Stimulated activated CD8-positive, alpha-beta memory T cell treated with anti-CD3 and anti-CD28 coated beads, Interleukin-7, amount 100 ng/mL, for 4 hours (primary cell): Measurements from ENCODE around the gene DAB2IP.

Experiments
- DNase-seq, 2 donors: peaks; one replicate each; pipeline ENCODE4 v3.0.0-alpha.2; 2020; ENCODE audit warnings: low read depth in 2 of 2

The DAB2IP gene

DNA sequence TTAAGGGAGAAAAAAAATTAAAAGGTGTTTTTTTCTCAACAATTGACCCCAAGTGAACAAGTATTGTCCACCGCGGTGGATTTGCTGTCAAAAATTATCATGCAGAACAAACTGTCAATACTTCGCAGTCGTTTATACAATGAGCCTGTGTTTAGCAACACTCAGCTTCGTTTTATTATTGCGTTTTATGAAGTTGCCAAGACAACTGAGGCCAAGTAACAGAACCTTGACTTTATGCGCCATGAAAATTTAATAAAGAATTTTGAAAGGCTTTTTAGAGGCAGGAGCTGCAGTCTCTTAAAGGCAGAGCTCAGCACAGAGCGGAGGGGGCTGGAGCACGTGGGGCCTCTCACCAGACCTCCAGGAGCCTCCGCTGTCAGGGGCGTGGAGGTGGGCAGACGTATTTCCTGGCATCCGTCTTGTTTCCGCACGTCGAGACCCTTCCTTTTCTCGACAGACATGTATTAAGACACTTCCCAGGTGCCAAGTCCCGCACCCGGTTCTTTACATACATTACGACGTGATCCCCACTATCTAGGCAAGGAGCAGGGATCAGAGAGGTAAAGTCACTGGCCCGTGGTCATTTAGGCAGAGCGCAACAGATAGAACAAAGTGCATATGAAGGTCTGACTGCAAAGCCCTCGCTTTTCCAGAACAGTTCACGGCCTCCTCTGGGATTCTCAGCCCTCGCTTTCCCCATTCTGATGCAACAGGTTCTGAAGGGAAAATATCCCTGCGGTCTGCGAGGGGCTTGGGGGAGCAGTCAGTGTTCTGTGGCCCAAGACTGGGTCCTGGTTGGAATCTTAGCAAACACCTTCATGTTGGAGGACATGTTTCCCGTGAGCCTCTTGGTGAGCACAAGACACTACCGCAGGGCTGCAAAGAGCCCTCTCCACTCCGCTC, 164.4 kb downstream of the DAB2IP start:
- DNase-seq: no peak

GRCh38 chr9:121816449-121816817, 165.0 kb downstream of the DAB2IP start:
- DNase-seq: no peak

DNA sequence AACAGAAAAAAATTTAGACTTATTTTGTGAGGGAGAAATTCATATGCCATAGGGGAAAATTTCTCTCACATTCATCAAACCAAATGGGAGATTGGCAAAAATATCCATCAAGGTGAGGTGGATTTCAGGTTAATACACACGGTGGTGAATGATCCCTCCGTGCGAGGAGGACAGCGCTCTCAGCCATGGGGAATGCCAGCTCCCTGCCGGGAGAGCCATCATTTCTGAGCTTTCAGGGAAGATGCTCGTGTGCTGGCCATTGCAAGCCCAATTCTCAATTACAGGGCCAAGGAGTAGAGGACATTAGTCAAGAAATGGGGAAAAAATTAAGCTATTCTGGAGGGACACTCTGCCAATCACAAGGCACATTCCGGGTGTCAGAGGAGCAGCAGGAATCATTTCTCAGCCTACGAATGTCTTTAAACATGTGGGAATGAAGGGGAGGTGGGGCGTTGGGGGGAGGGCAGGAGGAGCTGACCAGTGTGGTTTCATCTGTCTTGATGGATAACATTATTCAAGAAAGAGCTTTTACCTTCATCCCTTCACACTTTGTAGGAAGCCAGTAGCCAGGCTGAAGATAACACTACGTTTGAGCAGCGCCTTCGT, 165.5 kb downstream of the DAB2IP start:
- DNase-seq: no peak

- no peak for DNase-seq
Observed at GRCh38 chr9:121817476-121817875, 166.0 kb downstream of the DAB2IP start.

DNA sequence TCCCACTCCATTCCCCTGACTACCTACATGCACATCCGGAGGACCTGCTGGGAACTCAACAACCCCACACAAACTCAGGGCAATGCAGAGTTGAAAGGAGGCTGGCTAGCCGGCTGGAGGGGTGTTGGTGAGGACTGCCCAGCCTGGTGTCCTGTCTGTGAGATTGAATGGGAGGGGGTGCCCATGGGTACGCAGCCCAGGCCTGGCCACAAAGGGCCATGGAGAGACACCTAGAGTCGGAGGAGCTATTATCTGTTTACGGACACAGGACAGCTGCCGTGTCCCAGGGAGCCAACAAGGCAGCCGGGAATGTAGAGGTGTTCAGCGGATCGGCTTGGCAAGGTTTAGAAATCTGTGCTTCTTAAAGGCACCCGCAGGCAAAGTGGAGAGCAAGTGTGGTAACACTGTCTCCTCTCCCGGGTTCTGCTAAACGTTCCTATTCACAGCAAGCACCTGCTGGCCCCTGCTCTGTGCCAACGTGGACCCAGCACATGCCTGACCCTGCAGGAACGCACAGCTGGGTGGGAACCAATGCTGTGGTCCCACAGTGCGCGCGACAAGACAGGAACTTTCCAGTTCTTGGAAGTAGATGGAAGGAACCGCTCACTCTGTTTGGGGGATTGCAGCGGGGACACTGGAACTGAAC, 166.7 kb downstream of the DAB2IP start:
- no peak for DNase-seq

DNA sequence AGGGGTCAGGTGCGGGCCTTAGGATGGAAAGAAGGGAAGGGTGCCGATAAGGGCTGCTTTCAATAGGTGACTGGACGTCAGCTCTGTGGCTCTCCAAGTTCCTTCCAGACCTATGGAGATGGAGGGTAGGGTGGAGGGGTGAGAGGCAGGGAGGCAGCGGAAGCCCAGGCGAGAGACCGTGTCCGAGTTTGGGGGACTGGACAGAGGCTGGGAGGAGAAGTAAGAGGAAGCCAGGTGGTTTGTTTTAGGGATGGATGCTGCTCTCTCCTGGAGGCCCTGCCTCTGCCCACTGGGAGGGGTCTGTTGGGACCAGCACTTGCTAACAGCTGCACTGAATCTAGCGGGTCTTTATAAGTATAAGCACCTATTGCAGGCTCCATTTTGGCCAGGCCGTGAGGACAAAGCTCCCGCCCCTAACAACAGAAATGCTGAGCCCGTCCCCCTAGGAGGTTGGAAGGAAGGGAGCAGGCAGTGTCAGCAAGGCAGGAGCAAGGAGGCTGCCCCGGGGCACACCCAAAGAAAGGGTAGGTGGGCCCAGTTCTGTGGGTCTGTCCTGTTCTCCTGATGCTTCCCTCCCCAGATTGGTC, 167.5 kb downstream of the DAB2IP start:
- DNase-seq: no peak

- DNase-seq: no peak
Observed at GRCh38 chr9:121819428-121820231, 168.2 kb downstream of the DAB2IP start.

DNA sequence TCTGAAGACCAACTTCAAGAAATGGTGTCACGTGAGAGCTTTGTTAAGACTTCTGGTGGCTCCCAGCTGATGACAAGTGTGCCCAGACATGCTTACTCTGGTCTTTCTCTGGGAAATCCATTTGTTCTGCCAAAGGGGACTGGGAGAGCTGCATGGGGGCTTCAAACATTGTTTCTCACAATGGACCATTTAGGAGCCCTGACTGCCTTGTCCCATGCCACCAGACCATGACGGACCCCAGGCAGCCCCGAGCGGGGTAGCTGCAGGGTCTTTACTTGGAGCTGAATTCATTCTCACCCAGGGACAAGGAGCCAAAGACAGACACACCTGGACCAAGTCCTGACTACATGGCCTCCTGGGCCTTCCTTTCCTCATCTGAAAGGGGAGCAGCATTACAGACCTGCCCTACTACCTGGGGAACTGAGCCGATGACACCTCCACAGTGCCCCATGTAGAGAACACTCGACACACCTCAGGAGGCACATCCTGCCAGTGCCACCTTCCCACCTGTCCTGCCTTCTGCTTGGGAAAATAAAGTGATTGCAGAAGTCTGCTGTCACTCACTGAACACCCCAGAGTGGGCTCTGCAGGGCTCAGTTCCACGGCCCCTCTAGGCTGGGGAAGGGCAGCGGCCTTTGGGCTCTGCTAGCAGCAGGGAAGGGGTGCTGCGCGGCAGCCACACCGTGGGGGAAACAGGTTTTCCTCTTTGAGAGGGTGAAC, 169.0 kb downstream of the DAB2IP start:
- no peak for DNase-seq

GRCh38 chr9:121821326-121821725, 169.9 kb downstream of the DAB2IP start:
- DNase-seq: no peak

GRCh38 chr9:121822093-121823085, 171.0 kb downstream of the DAB2IP start:
- no peak for DNase-seq

DNA sequence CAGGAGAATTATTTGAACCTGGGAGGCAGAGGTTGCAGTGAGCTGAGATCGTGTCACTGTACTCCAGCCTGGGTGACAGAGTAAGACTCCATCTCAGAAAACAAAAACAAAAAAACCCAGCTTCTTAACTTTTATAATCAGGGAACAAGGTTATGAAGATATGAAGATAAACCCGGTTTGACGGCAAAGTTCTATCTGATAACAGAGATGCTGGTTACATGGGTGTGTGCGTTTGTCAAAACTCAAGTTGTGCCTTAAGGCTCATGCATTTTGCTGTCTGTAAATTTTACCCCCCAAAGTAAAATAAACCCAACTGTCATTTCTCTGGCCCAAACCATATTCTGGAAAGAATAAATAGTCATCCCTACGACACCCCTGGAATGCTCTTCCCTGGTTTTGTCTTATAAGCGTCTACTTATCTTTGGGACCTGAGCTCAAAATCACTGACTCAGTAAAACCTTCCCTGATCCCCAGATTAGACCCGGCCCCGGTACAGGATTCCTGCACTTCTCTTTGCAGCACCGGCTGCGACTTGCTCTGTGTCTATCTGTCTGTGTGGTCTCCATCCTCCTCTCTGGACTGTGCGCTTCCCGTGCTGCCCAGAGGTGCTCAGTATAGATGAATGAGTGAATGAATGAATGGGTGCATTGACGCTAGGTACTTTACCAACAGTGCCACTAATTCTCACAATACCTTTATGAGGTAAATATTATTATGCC, 172.2 kb downstream of the DAB2IP start:
- DNase-seq: no peak

- no peak for DNase-seq
Observed at GRCh38 chr9:121824651-121825030, 173.2 kb downstream of the DAB2IP start.

DNA sequence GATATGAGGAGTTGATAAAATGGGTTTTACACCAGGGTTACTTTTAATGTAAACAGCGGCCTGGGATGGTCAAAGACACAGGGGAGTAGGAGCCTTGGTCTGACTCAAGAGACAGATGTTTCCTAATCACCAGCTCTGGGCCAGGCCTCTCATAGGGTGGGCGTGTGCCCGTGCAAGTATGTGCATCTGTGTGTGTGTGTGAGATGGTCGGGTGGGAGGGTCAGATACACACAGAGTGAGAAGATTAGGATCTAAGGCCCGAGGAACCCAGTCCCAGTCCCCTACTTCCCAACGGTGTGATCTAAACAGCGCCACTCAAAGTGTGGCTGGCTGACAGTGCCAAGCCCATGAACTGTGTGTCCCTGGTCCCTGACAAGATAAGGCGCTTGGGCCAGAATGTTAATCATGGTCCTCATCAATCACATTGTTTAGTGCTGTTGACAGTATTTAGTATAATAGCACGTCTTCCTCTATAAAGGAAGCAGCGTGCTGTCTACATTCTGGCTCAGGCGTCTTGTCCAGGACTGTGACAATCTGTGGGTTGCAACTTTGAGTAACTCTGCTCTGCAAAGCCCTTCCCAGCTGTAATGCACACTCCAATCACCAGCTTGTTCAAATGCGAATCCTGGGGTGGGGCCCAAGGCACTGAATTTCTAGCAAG, 173.7 kb downstream of the DAB2IP start:
- no peak for DNase-seq

DNA sequence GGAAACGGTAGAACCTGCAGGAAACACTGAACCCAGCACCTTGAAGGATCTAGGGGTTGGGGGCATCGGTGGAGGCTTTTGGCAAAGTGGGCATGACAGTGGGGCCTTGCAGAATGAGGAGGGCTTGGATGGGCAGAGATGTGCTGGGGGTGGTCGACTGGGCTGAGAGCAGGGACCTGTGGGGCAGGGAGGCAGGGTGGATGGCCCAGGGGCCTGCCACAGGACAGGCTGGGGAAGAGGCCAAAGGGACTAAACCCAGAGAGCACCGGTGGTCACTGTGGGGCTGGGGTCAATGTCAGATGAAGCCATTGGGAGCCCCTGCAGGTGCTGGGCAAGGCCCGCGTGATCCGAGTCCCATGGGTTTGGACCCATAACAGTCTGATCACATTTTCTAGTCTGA, 175.3 kb downstream of the DAB2IP start:
- DNase-seq: no peak

DNA sequence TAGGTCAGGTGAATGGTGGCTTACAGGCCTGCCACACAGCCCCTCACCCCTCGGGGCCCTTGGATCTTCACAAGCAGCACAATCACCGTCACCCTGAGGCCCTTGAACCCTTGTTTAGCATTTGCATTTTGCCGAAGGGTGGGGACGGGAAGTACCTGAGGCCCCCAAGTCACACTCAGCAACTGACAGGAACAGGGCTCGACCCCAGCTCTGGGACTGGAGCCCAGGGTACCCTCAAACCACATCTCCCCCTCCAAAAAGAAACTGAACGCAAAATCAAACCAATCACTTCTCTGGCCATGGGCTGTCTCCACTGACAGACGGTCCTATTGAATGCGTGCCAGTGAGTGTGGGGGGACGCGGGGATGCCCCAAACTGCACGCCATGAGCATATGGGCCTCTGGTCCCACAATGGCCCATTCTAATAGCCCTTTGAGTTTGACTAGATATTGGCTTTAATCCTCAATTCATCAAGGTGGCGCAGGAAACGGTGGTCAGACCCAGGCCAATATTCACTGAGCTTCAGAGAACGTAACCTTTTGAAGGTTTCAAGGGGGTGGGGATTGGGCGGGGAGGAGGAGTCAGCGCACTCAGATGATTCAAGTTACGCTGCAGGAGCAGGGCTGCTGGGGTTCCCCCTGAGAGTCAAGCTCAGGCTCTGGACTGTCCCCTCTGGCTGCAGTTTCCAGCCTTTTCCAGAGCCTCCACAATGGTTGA, 176.0 kb downstream of the DAB2IP start:
- no peak for DNase-seq

- no peak for DNase-seq
Observed at GRCh38 chr9:121830441-121831140, 179.2 kb downstream of the DAB2IP start.

DNA sequence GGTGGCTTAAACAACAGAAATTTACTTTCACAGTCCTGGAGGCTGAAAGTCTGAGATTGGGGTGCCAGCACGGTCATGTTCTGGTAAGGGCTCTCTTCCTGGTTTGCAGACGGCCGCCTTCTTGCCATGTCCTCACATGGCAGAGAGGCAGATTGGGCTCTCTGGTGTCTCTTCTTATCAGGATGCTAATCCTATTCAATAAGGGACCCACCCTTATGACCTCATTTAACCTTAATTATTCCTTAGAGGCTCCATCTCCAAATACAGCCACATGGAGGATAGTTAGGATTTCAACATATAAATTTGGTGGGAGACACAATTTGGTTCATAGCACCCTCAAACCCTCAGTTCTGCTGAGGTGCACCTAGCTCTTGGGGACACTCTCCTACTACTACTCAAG, 180.4 kb downstream of the DAB2IP start:
- DNase-seq: no peak
